Stimulated activated CD8-positive, alpha-beta memory T cell treated with anti-CD3 and anti-CD28 coated beads, Interleukin-7, amount 100 ng/mL, for 1 hour (primary cell): ENCODE results near the gene HS6ST1.

Experiments used
- DNase-seq, 2 donors: peaks; one replicate each; pipeline ENCODE4 v3.0.0-alpha.2; 2020; ENCODE audit warnings: low read depth in 2 of 2

Gene HS6ST1

DNA sequence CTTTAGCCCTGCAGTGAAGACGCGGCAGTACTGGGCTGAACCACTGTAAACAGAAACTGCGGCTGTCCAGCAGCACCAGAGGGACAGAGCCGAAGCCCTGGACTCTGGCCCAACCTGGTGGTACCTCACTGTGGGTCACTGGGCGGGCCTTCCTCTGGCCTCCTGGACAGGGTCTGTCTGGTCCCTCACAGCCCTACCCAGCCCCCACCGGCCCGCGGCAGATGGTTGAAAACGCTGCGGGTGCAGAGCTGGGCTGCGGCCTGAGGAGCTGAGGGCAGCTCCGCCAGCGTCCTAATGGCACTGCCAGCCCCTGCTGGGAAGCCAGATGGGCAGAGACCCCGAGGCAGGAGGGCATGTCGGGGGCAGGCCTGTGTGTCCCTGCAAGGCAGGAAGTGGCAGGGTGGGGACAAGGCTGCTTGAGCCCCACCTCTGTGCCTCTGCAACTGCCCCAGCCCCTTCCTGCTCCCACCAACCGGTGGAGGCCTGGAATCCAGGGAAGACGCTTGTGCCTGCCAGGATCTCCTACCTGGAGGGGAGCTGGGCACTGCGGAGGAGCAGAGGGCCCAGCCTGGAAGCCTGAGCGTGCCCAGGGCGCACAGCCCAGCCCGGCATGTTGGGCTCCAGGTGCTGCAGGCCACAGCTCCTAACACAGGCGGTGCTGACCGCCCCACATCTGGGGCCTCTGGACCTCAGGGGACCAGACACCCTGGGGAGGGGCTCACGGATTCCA lies 36.3 kb downstream of the HS6ST1 start:
- no peak for DNase-seq

DNA sequence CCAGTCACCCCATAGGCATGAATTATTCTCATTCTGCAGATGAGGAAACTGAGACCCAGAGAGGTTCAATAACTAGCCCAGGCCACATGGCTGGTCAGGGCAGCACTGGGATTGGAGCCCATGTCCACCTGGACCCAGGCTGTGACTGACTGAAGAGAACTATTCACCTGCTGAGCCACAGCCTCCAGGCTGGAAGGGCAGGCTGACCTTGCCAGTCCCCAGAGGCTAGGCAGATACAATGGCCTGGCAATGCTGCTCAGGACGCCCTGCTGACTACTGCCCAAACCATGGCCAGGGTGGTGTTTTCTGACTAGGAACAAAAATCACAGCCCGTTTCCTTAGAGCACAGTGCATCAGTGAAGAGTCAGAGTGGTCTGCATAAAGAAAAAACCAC lies 36.8 kb downstream of the HS6ST1 start:
- no peak for DNase-seq

DNA sequence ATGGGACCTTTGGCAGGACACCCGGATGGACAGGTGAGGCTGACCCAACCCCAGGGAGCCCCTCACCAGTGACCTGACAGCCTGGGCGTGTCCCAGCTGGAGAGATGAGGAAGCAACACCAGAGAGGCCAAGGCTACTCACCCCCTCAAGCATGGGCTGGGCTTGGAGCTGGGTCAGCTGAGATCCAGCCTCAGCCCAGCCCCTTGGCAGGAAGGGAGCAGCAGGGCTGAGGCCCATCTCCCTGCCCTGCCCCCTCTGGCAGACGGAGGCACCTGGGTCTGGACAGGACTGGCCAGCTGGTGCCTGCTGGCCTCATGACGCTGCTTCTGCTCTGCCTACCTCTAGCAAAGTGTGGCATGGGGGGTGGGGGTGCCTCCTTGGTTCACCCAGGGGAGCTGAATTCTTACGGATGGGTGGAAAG lies 37.8 kb downstream of the HS6ST1 start:
- no peak for DNase-seq

DNA sequence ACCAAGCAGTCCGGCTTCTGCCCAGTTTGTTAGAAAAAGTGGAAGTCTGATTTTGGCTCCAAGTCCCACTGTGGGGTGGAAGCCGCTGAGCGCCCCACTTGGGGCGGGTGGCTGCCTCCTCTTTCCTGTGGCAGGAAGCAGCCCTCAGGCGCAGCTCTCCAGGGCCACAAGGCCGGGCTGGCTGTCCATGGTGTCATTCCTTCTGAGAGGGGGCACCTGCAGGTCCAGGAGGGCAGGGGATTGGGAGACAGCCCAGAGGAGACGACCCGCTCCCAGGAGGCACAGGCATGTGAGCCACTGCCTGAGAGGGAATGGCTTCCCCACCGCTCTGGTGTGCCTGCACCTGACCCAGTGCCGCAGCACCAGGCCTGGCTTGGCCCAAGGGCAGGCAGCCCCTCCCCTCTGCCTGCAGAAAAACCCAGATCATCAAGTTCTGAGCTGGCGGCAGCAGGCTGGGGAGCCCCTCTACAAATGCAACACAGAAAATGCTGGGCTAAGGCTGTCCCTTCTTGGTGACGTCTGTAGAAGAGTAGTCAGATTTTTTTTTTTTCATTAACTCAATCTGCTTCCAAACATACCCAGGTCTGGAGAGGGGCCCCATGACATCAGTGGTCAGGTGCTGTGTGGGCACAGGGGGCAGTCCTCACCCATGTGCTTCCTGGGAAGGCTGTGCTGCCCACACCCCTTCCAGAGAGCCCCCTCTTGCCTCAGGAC lies 38.4 kb downstream of the HS6ST1 start:
- no peak for DNase-seq

DNA sequence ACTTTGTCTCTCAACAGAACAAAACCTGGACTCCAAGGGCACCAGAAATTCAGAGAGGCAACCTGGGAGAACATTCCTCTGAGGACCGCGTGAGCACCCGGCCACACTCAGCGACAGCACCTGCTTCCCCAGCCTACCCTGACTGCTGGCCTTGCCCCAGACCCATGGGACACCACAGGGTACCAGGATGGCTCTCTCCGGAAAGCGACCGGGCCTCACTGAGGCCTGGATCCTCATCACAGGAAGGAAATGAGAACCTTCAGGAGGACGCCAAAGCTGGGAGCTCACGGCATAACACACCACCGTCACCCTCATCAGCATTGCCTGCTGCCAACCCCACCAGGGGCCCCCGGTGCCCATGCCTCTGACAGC lies 38.9 kb downstream of the HS6ST1 start:
- DNase-seq = no peak

DNA sequence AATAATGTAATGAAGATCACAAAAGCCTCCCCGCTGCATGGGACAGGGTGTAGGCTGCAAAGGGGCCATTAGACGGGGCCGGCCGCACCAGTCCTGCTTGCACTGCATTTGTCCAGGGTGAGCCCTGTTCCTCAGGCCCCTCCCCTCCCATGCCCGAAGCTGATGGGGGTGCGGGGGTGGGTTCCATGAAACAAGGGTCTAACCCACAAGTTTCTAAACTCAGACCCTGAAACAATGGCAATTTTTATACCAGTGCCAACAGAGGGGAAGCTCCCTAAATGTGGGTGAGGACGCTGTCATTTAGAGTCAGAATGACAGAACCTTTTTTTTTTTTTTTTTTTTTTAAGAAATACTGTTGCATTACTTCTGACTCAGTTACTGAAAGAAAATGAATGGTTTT lies 39.7 kb downstream of the HS6ST1 start:
- DNase-seq = no peak

DNA sequence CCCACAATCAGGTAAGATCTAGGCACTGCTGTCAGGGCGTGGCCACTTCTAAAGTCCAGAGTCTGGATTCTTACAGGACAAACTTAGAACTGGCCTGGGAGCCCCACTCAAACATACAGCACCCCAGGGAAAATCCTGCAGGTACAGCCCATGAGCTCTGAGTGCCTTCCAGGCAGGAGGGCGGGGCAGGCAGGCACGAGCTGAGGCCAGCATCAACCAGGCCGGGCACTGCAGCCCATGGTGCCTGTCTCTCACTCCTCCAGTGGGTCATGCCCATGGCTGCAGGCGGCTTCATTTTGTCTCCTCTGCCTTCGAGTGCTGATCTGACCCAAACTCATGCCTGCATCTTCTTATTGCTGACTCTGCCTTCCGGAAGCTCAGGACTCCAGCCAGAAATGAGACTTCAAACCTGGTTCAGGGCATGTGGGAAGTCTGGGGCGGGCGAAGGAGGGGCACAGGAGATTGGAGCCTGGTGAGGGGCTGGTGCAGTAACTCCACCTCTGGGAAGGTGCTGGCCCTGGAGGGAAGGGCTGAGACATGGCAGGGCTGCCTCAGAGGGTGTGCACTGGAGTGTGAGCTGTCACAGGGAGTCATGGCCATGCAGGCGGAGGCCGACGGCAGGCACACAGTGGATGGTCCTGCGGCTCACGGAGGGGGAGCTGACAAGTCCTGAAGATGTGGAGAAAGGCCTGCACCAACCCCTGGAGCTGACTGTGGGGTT lies 40.5 kb downstream of the HS6ST1 start:
- no peak for DNase-seq

DNA sequence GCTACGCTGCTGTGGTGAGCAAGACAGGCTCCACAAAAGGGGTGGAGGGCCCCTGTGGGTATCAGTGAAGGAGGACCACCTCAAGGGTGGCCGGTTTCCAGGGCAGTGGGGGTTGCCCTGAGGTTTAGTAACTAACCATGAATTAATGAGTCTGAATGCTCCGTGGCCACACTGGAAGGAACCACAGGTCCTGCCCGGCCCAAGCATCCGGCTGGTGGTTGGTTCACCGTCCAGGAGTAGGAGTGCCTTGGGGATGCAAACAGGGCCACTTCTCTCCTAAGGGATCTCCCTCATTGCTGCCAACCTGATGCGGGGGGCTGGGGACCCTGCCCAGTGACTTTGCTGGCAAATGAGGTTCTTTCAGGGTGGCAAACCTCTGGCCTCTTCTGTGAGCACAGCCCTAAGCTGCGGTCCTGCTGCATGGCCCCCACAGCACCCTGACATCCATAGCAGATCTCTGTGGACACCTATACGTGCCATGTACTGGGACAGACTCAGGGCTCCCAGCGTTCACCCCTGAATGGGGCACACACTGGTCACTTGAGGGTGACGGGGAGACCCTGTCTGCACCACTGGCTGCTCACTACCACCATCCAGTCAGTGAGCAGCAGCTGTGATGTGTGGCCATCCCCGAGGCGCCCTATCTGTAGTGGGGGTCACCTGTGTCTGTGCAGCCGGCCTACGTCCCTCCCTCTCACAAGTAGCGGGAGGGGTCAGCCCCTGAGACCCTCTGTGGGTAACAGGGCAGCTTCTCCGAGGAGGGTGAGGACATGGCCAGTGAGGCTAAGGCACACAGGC lies 41.6 kb downstream of the HS6ST1 start:
- DNase-seq = no peak

DNA sequence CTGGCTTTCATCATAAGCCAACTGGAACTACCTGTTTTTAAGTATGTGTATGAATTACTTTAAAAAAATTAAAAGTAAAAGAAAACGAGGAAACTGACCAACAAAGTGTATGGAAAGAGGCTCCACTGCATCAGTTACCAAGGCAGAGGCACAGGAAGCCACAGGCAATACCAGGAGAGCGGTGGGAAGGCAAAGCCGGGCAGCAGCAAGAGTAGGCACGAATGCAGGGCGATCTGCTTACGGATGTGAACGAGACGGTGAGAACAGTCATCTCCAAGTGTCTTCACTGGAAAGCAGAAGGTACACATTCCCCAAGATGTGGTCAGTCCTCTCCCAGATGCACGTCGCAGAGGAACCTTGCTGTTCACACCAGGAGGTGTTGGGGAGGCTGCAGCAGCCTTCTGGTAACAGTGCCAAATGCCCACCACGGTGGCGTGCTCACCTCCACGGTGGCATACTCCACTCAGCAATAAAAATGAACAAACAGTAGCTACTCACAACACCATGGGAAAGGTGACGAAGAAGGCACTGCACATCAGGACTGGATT lies 43.1 kb downstream of the HS6ST1 start:
- DNase-seq = no peak

DNA sequence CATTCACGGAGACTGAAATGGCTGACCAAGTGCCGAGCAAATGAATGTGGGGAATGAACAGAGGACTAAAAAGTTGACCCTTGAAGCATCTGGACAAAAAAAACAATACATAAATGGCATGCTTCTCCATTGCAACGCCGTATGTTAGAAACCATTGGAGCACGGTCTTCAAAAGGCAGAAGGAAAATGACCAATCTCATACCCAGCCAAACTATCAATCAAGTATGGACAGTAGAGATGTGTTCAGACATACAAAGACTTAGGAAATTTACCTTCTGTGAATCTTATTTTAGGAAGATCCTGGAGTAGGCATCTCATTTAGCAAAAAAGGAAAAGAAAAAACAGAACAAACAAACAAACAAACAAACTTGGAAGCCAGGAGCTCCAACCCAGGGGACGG lies 44.5 kb downstream of the HS6ST1 start:
- no peak for DNase-seq

DNA sequence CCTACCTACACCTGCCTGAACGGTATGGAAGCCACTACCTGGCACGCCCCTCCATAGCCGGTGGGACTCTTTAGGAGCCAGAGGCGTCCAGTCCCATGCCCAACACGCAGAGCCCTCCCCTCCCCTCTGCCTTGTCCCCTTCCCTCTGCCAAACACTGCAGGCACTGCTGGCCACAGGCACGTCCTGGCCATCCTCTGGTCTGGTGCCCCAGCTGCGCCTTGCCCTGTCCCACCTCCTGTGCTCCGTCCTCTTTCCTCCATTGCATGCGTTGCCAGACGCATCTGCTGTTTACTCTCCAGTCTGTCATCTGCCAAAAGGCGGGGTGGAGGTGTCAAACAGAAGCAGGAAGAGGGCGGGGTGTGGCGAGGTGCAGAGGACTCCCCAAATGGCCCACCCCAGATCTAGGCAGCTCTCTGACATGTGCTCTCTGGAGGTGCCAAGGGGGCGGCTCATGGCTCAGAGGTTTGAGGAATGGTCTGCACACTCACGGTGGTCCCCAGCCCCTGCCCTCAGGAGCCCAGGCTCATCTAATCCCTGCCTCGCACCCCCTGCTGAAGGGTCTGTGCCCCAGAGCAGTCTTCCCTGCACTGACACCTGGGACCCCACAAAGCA lies 45.1 kb downstream of the HS6ST1 start:
- peak in 1 of 2 donors; percentile 11 for DNase-seq

DNA sequence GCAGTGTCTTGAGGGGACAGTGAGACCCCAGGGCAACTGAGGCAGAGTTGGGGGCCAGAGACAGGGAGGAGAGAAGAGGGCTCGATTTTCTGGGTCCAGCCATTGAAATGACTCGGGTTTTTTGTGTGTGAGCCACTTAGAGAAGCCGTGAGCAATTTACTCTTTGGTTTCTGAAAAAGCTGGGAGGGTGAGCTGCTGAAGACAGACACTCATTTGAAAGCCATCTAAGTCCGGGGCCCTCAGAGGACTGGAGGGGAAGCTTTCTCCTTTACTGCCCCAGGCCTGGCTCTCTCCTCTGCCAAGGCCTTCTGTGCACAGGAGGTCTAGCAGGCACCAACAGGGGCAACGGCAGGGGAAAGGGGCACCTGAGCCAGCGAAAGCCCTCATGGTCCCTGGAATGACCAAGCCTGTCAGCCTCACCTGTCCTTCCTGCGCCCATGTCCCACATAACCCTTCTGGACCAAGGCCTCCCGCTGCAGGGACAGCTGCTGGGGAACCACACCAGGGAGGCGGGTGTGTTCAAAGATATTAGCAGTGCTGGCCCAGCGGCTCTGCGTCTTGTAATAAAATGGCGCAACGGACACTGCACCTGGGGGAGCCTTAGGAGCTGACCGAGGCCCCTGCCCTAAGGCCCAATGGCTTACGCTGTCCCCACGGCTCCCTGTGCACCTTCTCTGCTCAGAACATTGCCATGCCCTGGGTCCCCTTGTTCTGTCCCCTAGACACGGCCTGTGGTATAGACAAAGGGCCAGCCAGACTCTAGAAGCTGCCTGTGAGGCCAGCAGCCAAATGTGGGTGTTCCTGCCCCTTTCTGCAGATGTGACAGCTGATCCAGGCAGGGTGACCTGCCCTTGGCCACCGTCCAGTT lies 45.8 kb downstream of the HS6ST1 start:
- no peak for DNase-seq

DNA sequence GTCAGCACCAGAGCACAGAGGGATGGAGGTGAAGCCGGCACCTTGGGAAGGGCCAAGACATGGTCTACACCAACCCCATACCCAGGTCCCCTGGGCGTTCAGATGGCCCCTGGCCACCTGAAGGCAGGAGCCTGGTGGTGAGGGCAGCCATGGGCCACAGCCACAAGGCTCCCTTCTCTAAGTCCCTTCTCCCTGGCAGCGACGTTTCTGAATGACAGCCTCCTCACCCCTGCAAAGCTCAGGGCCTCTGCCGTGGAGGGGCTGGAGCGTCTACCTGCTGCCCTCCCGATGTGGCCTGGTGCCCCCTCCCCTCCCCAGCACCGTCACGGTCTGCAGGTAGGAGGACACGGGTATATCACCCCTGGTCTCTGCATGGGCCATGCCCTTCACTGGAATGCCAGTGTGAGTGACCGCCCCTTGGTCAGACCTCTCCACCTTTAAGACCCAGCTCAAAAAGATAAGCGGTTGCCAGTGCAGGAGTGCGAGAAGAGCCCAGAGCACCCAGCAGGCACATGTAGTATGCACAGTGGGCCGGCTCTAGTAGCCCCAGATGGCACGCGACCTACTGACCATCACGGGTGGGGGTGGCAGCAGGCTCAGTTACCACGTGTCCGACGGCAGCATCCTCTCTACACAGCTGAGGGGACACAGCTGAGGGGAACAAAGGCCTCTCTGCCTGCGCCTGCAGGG lies 46.6 kb downstream of the HS6ST1 start:
- no peak for DNase-seq

DNA sequence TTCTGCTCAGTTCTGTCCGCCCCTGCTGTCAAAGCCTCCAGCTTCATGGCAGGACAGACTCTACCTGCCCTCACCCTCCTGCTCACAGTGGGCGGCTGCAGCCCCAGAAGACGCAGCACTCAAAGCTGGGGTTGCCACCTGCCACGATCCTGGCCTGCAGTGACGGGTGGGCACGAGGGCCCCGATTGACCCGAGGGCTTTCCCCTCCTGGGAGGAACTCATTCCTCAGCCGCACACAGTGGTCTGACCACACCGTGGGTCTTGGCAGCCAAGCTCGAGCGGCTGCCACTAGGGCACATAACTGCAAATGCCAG lies 47.1 kb downstream of the HS6ST1 start:
- no peak for DNase-seq

DNA sequence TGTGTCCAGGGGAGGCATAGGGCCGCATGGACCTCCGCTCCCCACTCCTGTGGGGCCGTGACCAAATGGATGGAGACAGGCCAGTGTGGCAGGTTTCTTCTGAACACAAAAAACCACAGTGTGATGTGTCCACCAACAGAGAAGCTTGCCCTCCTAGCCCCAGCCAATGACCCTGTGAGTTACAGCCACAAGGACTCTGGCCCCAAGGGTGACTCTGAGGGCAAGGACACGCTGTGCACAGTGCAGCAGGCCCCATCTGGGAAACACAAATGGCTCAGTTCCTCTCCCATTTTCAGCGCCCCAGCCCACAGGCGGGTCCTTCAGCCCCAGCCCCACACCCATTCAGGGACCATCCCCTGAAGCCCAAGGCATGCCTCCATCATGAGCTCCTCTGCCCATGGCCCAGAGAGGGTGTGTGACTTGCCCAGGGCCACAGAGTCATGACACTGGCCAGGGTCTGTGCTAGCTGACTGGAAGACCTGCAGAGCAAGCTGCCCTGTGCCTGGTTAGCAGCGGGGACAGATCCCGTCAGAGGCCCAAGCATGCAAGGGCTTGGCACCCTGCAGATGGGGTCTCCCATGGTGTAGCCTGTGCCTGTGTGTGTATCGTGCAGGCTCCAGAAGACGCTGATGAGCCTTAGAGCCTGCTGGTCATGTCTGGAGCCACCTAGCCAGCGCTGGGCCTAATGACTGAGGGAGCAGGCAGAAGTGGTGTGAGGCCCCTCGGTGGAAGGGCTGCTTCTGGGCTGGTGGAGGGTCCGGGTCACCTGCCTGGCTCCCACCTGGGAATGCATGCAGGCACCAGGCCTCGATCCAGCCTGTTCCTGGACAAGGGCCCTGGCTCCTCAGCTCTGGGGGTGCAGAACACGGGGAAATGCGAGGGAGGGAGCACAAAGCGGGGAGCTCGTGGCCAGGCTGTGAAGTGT lies 47.7 kb downstream of the HS6ST1 start:
- DNase-seq = no peak

DNA sequence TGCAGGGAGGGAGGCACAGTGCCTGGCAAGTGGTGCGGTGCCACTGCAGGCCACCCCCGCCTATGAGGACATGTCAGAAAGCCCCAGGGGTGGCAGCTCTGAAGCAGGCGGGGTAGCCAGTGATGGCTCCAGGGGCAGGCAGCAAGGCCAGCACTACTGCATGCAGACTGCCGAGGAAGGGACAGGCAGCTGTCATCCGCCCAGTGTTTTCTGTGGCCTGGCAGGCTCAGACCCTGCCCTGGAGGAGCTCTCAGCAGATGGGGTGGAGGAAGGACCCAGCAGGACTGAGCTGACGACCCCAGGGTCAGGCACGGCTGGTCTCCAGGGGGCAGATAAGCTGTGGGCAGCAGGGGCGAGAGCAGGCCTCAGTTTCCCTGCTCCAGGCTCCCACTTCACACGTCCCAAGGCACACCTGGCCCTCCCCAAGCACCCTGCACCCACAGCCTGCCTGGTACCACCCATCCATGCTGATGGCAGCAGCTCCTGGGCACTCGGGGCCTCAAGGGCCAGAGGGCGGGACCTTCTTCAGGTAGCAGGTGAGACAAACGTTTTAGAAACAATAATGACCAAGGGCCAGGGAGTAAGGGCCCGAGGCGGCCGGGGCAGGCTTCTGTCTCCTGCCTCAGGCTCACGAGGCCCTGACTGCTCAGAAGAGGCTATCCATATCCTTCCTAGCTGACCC lies 48.5 kb downstream of the HS6ST1 start:
- no peak for DNase-seq

DNA sequence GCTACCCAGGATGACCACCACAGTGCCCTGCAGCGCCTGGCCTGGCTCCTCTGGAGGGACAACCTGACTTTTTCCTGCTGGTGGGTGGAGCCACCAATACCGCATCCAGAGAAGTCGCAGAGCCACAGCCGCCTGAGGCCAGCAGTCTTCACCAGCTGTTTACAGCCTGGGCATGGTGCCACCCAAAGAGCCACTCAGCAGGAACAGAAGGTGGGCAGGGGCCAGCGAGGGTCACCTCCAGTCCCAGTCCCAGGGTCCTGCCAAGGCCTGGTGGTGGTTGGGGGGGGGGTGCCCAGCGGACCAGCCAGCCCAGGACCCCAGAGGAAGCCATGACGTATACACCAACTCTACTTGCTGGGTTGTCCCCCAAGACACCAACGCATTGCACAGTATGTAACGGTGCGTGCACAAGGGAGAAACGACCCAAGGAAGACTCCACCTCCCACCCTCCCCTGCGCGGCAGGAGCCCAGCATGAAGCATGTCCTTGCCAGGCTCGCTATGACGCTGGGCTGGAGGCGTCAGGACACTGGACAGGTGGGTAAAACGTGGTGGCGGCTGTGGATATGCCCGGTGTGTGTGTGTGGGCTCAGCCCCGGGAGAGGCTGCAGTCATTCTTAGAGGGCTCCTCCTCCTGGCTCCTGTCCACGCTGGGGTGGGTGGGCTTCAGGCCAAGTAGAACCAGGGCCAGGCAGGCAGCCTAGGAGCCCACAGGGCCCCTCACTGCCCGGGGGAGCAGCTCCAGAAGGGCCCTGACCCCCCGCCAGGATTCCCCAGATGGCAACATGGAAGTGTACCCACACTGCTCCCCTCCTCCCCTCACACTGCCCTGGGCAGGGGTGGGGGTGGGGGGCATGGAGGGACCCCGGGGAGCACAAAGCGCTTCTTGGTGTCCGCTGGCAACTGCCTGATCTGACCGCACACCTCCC lies 49.3 kb downstream of the HS6ST1 start:
- no peak for DNase-seq
